HepG2 (cell line): ENCODE data around the gene CTSZ. TPM values are rescaled to one million over a fixed set of nuclear protein-coding genes. Genes with fewer than 3 reads are reported as not detected.
A peak's percentile ranks its signal among the peaks of the same experiment; 100 is the strongest.

Experiments
- AGO2 ChIP-seq: fragments of 200-400 bp; formaldehyde crosslinking; optimal IDR thresholded peaks from 2 replicates; pipeline ENCODE3; 2017; ENCODE audit warnings: mild to moderate bottlenecking, low read depth, low read length, moderate library complexity
- ELF1 ChIP-seq: sonication (generic); formaldehyde crosslinking; IDR thresholded peaks from 2 replicates; pipeline ENCODE4 v1.4.0; 2020; ENCODE audit warnings: missing genetic modification reagents
- FOXP1 ChIP-seq, 2 experiments: fragments of 450-650 bp in 1 of 2; IDR thresholded peaks; 2 replicates each; pipeline ENCODE4 v1.6.1; 2017 to 2018; ENCODE audit warnings: antibody characterized with exemption in 1 of 2
- HDAC1 ChIP-seq: sonication (generic); formaldehyde crosslinking; IDR thresholded peaks from 2 replicates; pipeline ENCODE4 v1.5.1; 2020; ENCODE audit warnings: mild to moderate bottlenecking, missing genetic modification reagents
- HNRNPLL ChIP-seq: fragments of 200-400 bp; formaldehyde crosslinking; IDR thresholded peaks from 2 replicates; pipeline ENCODE4 v1.6.1; 2017; ENCODE audit warnings: mild to moderate bottlenecking, low read depth, low read length; ENCODE audit not compliant: poor library complexity, severe bottlenecking
- PLRG1 ChIP-seq: fragments of 450-650 bp; conservative IDR thresholded peaks from 2 replicates; pipeline ENCODE4 v1.6.1; 2016
- SCMH1 ChIP-seq: sonication (generic); formaldehyde crosslinking; IDR thresholded peaks from 2 replicates; pipeline ENCODE4 v1.9.0; 2021; ENCODE audit warnings: missing genetic modification reagents, mild to moderate bottlenecking, borderline replicate concordance
- ZFY ChIP-seq: sonication (generic); formaldehyde crosslinking; IDR thresholded peaks from 2 replicates; pipeline ENCODE4 v1.4.0; 2020; ENCODE audit warnings: missing genetic modification reagents
- ZNF557 ChIP-seq: sonication (generic); formaldehyde crosslinking; IDR thresholded peaks from 2 replicates; pipeline ENCODE4 v1.4.0; 2020; ENCODE audit warnings: missing genetic modification reagents
- ZNF660 ChIP-seq: sonication (generic); formaldehyde crosslinking; IDR thresholded peaks from 2 replicates; pipeline ENCODE4 v1.5.1; 2020; ENCODE audit warnings: mild to moderate bottlenecking, low read depth, missing genetic modification reagents, borderline replicate concordance
- ZNF775 ChIP-seq: sonication (generic); formaldehyde crosslinking; IDR thresholded peaks from 2 replicates; pipeline ENCODE4 v1.4.0; 2020; ENCODE audit warnings: missing genetic modification reagents, mild to moderate bottlenecking, moderate library complexity, borderline replicate concordance
- ZNF788 ChIP-seq: sonication (generic); formaldehyde crosslinking; IDR thresholded peaks from 2 replicates; pipeline ENCODE4 v1.5.0; 2020; ENCODE audit warnings: mild to moderate bottlenecking, missing genetic modification reagents, borderline replicate concordance
- polyA plus RNA-seq, 8 experiments: library from polyadenylated mRNA; depleted of rRNA in 3 of 8; stranded (reverse) in 7 of 8; unstranded in 1 of 8; fragments of >200 nt; fragmentation: Illumina TruSeq in 4 of 8; extraction: Trizol in 4 of 8; gene quantifications; 2 replicates each; pipeline versions ENCODE4 v1.2.1 to v1.2.3, GENCODE V29; 2011 to 2016; ENCODE audit warnings: low read depth in 4 of 8, missing spikeins in 1 of 8, mixed read lengths in 1 of 8; ENCODE audit not compliant: insufficient read depth in 1 of 8
- total RNA-seq, 5 experiments: library from RNA; depleted of rRNA; stranded (reverse); fragments of >200 nt; fragmentation: Illumina TruSeq; extraction: Trizol; gene quantifications; 2 replicates each; pipeline ENCODE4 v1.2.3, GENCODE V29; 2016; ENCODE audit warnings: low read depth in 1 of 5
- TF ChIP-seq, protein P1 (sequence below): sonication (generic); formaldehyde crosslinking; IDR thresholded peaks from 2 replicates; pipeline ENCODE4 v1.4.0; 2020; ENCODE audit warnings: missing genetic modification reagents, borderline replicate concordance
- TF ChIP-seq, protein P2 (sequence below): sonication (generic); formaldehyde crosslinking; IDR thresholded peaks from 2 replicates; pipeline ENCODE4 v1.4.0; 2020; ENCODE audit warnings: mild to moderate bottlenecking, missing genetic modification reagents
- TF ChIP-seq, protein P3 (sequence below): sonication (generic); formaldehyde crosslinking; IDR thresholded peaks from 2 replicates; pipeline ENCODE4 v1.4.0; 2020; ENCODE audit warnings: mild to moderate bottlenecking, missing genetic modification reagents

The CTSZ gene
- total and polyA plus RNA-seq, 2 of the 13 experiments (the other 11 are each of a cell fraction or from before 2014, with no cell fraction given) = 0.33 TPM; not detected in 1

- TF ChIP-seq, protein P1, sequence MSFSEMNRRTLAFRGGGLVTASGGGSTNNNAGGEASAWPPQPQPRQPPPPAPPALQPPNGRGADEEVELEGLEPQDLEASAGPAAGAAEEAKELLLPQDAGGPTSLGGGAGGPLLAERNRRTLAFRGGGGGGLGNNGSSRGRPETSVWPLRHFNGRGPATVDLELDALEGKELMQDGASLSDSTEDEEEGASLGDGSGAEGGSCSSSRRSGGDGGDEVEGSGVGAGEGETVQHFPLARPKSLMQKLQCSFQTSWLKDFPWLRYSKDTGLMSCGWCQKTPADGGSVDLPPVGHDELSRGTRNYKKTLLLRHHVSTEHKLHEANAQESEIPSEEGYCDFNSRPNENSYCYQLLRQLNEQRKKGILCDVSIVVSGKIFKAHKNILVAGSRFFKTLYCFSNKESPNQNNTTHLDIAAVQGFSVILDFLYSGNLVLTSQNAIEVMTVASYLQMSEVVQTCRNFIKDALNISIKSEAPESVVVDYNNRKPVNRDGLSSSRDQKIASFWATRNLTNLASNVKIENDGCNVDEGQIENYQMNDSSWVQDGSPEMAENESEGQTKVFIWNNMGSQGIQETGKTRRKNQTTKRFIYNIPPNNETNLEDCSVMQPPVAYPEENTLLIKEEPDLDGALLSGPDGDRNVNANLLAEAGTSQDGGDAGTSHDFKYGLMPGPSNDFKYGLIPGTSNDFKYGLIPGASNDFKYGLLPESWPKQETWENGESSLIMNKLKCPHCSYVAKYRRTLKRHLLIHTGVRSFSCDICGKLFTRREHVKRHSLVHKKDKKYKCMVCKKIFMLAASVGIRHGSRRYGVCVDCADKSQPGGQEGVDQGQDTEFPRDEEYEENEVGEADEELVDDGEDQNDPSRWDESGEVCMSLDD (CRISPR knock-in tag) = no peak
- 0 out of 2 replicates have a peak, but pooled peaks have one; percentile 31 for TF ChIP-seq HDAC1 (CRISPR knock-in tag)
- TF ChIP-seq ZFY (CRISPR knock-in tag) = peak; percentile 72
- no peak for TF ChIP-seq ZNF660 (CRISPR knock-in tag)
- TF ChIP-seq SCMH1 = no peak
- TF ChIP-seq, protein P2, sequence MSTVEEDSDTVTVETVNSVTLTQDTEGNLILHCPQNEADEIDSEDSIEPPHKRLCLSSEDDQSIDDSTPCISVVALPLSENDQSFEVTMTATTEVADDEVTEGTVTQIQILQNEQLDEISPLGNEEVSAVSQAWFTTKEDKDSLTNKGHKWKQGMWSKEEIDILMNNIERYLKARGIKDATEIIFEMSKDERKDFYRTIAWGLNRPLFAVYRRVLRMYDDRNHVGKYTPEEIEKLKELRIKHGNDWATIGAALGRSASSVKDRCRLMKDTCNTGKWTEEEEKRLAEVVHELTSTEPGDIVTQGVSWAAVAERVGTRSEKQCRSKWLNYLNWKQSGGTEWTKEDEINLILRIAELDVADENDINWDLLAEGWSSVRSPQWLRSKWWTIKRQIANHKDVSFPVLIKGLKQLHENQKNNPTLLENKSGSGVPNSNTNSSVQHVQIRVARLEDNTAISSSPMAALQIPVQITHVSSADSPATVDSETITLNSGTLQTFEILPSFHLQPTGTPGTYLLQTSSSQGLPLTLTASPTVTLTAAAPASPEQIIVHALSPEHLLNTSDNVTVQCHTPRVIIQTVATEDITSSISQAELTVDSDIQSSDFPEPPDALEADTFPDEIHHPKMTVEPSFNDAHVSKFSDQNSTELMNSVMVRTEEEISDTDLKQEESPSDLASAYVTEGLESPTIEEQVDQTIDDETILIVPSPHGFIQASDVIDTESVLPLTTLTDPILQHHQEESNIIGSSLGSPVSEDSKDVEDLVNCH (CRISPR knock-in tag) = no peak
- no peak for TF ChIP-seq ZNF788
- no peak for TF ChIP-seq ELF1 (CRISPR knock-in tag)
- TF ChIP-seq FOXP1 (IDR thresholded peaks at IDR 0.05) = no peak
- TF ChIP-seq FOXP1 (CRISPR knock-in tag; IDR thresholded peaks at IDR 0.05) = no peak
- TF ChIP-seq AGO2 = peak; percentile 45
- TF ChIP-seq HNRNPLL = no peak
- TF ChIP-seq PLRG1 = no peak
- TF ChIP-seq, protein P3, sequence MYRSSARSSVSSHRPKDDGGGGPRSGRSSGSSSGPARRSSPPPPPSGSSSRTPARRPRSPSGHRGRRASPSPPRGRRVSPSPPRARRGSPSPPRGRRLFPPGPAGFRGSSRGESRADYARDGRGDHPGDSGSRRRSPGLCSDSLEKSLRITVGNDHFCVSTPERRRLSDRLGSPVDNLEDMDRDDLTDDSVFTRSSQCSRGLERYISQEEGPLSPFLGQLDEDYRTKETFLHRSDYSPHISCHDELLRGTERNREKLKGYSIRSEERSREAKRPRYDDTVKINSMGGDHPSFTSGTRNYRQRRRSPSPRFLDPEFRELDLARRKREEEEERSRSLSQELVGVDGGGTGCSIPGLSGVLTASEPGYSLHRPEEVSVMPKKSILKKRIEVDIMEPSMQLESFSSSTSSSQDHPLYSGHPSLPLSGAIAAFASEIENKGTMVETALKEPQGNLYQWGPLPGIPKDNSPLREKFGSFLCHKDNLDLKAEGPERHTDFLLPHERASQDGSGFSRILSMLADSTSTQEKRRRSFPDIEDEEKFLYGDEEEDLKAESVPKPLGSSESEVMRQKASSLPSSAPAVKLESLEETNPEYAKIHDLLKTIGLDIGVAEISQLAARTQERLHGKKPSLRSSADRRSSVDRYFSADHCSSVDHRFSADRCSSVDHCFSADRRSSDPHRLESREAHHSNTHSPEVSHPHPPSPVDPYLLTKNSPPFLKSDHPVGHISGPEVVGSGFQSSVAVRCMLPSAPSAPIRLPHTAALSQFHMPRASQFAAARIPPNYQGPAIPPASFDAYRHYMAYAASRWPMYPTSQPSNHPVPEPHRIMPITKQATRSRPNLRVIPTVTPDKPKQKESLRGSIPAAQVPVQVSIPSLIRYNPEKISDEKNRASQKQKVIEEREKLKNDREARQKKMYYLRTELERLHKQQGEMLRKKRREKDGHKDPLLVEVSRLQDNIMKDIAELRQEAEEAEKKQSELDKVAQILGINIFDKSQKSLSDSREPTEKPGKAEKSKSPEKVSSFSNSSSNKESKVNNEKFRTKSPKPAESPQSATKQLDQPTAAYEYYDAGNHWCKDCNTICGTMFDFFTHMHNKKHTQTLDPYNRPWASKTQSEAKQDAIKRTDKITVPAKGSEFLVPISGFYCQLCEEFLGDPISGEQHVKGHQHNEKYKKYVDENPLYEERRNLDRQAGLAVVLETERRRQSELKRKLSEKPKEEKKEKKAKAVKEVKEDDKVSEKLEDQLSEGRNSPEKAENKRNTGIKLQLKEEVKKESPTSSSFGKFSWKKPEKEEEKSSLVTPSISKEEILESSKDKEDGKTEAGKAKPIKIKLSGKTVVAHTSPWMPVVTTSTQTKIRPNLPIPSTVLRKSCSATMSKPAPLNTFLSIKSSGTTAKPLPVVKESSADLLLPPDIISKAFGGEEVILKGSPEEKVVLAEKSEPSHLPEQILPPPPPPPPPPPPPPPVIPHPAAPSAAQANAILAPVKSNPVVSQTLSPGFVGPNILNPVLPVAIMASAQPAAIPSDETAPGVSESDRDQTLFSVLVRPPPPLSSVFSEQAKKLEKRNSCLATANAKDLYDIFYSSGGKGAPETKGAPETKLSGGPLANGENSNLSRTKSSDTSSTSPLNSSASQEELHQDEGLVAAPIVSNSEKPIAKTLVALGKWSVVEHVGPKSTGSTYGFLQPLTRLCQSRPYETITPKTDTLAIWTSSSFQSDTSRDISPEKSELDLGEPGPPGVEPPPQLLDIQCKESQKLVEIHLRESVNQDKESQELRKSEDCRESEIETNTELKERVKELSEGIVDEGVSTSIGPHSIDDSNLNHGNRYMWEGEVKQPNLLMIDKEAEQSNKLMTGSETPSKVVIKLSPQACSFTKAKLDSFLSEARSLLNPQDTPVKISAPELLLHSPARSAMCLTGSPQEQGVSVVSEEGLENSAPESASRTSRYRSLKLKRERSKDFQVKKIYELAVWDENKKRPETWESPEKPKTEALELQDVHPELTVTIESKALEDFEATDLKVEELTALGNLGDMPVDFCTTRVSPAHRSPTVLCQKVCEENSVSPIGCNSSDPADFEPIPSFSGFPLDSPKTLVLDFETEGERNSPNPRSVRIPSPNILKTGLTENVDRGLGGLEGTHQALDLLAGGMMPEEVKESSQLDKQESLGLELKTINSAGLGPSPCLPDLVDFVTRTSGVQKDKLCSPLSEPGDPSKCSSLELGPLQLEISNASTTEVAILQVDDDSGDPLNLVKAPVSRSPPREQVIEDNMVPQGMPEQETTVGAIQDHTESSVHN (CRISPR knock-in tag) = no peak
- TF ChIP-seq ZNF557 (CRISPR knock-in tag) = 0 out of 2 replicates have a peak, but pooled peaks have one; percentile 18
- TF ChIP-seq ZNF775 (CRISPR knock-in tag) = no peak
Measured at GRCh38 chr20:59006167-59006863, 739 bp downstream of the CTSZ start (continued).
